HG03064 (cell line): Measurements from ENCODE around the gene PLCD1.

ENCODE experiments used
- ATAC-seq: cut with Tn5 transposase; IDR thresholded peaks from one replicate; pipeline ENCODE4 v1.9.1; 2021; ENCODE audit warnings: low read depth; ENCODE audit not compliant: unreplicated experiment

PLCD1 gene

GRCh38 chr3:37968813-37969595 is 60.4 kb downstream of the PLCD1 start:
- no peak for ATAC-seq

DNA sequence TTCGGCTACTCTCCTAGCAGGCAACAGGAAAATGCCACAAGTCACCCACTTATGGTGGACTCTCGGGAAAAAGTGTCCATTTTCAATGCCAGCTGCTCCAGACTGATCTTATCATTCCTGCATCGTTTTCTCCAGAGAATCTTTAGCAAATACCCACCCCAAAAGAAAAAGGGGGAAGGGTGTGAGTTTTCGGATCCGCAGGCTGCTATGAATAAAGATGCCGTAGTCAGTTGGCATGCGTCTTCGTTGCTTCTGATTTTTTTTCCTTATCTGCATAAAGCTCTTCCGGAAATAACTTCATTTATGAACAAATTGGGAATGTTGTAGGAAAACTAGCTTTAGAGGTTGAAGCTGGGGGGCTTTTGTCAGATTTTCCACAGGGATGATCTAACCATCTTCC is 61.2 kb downstream of the PLCD1 start:
- ATAC-seq: no peak

GRCh38 chr3:37967260-37967881 is 62.1 kb downstream of the PLCD1 start:
- no peak for ATAC-seq

DNA sequence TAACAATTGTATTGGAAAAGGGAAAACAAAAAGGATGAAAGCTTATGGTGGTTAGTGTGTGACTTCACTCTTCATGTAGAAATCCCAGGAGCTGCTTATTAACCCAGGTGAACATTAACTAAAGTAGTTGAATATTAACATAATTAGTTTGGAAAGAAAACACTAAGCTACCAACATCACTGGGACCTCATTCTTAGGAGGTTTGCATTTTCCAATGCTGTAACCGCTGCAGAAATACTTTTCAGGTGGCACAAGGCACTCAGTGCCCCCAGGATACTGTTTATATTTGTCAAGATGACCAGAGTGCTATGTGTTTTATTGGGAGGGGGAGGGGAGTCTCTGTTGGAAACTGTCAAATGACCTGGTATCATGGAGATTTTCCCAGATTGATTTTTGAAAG is 64.7 kb downstream of the PLCD1 start:
- ATAC-seq: no peak

DNA sequence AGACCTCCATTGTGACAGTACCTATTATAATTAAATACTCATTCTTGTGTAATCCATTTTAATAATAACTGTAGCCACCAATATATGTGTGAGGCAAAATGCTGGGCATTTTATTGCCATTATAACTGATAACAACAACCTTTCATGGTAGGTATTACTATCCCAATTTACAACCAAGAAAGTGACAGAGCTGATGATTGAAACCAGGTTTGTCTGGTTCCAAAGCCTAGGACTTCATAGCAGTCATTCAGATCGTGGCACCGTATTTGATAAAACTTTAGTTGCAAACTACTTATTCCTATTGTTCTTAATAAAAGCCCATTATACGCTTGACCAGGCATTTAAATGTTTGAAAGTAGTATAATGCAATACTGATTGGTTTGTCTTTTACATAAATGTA is 65.3 kb downstream of the PLCD1 start:
- ATAC-seq: no peak

- ATAC-seq: no peak
Observed at GRCh38 chr3:37963635-37964034, 65.8 kb downstream of the PLCD1 start.

- no peak for ATAC-seq
Observed at GRCh38 chr3:37963016-37963415, 66.4 kb downstream of the PLCD1 start.

DNA sequence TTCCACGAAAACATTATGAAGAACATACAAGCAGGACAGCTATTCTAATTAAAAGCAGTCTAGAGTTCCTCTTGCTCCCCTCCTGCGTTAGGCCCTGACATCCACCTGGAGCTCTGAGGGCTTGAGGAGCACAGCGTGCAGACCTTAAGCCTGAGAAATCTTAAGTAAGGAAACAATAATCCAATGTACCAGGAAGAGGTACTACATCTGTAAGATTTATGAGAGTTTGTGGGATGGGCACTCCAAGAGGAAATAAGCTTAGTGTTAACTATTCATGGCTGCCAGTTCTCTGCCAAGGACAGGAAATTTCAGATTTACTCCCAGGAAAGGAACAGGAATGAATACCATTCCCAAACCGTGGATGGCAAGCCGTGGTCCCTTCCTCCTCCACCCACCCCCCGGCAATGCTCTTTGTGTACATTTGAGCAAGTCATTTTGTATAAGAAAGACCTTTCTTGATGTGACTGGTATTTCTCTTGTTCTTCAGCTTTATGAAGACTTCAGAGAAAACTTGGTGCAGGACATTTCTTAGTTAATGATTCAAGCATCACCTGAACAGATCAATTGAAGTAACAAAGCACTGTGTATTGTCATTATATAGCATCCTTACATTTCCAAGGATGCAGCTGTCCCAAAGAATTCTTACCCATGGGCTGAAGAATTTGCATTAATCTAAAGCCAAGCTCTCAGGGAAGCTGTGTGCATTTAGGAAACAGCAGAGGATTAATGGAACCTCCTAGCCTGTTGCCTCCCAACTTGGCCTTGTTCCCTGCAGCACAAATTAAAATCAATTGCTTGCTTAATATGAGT is 67.6 kb downstream of the PLCD1 start:
- no peak for ATAC-seq

DNA sequence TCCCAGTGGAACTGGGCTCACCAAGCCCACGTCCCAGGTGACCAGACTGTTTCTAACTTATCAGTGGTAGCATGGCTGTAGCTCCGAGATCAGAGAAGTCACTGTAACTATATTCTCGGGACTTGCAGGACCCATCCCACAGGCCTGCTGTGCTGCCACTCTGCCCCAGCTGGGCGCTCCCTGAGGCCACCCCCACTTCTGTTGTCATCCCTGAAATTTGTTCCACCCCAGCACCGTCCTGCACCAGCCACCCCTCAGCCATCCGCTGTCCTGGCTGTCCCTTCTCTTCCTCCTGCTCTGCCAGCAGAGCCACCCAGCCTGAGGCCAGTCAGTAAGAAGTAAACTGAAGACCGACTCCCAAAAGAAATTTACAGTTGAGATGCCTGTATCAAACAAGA is 71.9 kb downstream of the PLCD1 start:
- peak; percentile 31 for ATAC-seq
